K562 (cell line): ENCODE data around the gene CNOT10. TPM values are rescaled to one million over a fixed set of nuclear protein-coding genes. Genes with fewer than 3 reads are reported as not detected.
A peak's percentile ranks its signal among the peaks of the same experiment; 100 is the strongest.

Source experiments
- BCL6 ChIP-seq: fragments of 250-450 bp; sonication (Bioruptor Pico); IDR thresholded peaks from 2 replicates; pipeline ENCODE4 v1.4.0; 2020
- BCOR ChIP-seq: fragments of 450-650 bp; IDR thresholded peaks from 2 replicates; pipeline ENCODE4 v1.6.1; 2016
- CBFB ChIP-seq: sonication (generic); formaldehyde crosslinking; IDR thresholded peaks from 2 replicates; pipeline ENCODE4 v1.4.0; 2020; ENCODE audit warnings: mild to moderate bottlenecking, missing genetic modification reagents
- ETS2 ChIP-seq: IDR thresholded peaks from 2 replicates; pipeline ENCODE4 v1.6.1; 2016; ENCODE audit warnings: borderline replicate concordance, missing genetic modification characterization, mild to moderate bottlenecking, moderate library complexity, missing compliant biosample characterization; ENCODE audit not compliant: poor library complexity, severe bottlenecking
- PHTF2 ChIP-seq: fragments of 250-450 bp; sonication (Bioruptor Pico); IDR thresholded peaks from 2 replicates; pipeline ENCODE4 v1.5.0; 2021; ENCODE audit warnings: mild to moderate bottlenecking
- RFX5 ChIP-seq: IDR thresholded peaks from 2 replicates; pipeline ENCODE4 v1.6.1; 2011; ENCODE audit warnings: low read depth, mild to moderate bottlenecking, improper control_type of control experiment, low read length
- SMAD3 ChIP-seq: fragments of 450-650 bp; formaldehyde crosslinking; conservative IDR thresholded peaks from 2 replicates; pipeline ENCODE4 v1.4.0; 2020; ENCODE audit warnings: mild to moderate bottlenecking
- SMARCE1 ChIP-seq: fragments of 450-650 bp; IDR thresholded peaks from 2 replicates; pipeline ENCODE4 v1.7.1; 2016; ENCODE audit warnings: mild to moderate bottlenecking
- STAG1 ChIP-seq: sonication (generic); formaldehyde crosslinking; IDR thresholded peaks from 2 replicates; pipeline ENCODE4 v1.5.0; 2020; ENCODE audit warnings: missing genetic modification reagents, borderline replicate concordance
- ZNF146 ChIP-seq: IDR thresholded peaks from one replicate; pipeline ENCODE4 v1.6.1; 2018; ENCODE audit warnings: missing compliant biosample characterization; ENCODE audit not compliant: unreplicated experiment
- ZNF263 ChIP-seq: sonication (generic); formaldehyde crosslinking; IDR thresholded peaks from 2 replicates; pipeline ENCODE4 v1.8.0; 2022; ENCODE audit warnings: mild to moderate bottlenecking, missing genetic modification reagents, borderline replicate concordance
- ZNF778 ChIP-seq: fragments of 450-650 bp; formaldehyde crosslinking; IDR thresholded peaks from 2 replicates; pipeline ENCODE4 v1.4.0; 2020; ENCODE audit warnings: mild to moderate bottlenecking, moderate library complexity
- ZZZ3 ChIP-seq: fragments of 450-650 bp; IDR thresholded peaks from 2 replicates; pipeline ENCODE4 v1.6.1; 2016; ENCODE audit warnings: antibody characterized with exemption, mild to moderate bottlenecking, moderate library complexity
- polyA plus RNA-seq, 8 experiments: library from polyadenylated mRNA; depleted of rRNA in 4 of 8; stranded (reverse) in 5 of 8; unstranded in 3 of 8; fragments of >200 nt; fragmentation: Nextera tagmentation in 2 of 8; fragmentation: Illumina TruSeq in 1 of 8; extraction: Ambion mirVana in 2 of 8; extraction: Trizol in 1 of 8; gene quantifications; 2 replicates each; pipeline versions ENCODE4 v1.2.1 to v1.2.3, GENCODE V29; 2011 to 2014; ENCODE audit warnings: inconsistent platforms in 1 of 8, missing spikeins in 1 of 8
- total RNA-seq, 7 experiments: library from RNA; depleted of rRNA in 6 of 7; stranded (reverse); fragments of >200 nt in 6 of 7; fragmentation: Illumina TruSeq in 2 of 7; extraction: Trizol in 2 of 7; gene quantifications; 2 replicates each; pipeline versions ENCODE4 v1.2.1 to v1.2.3, GENCODE V29; 2011 to 2021; ENCODE audit warnings: low replicate concordance in 1 of 7
- TF ChIP-seq, protein P1 (sequence below), 2 experiments: fragments of 450-650 bp; IDR thresholded peaks; 2 replicates each; pipeline ENCODE4 v1.6.1; 2018; ENCODE audit warnings: mild to moderate bottlenecking in 2 of 2, low read depth in 1 of 2; ENCODE audit not compliant: partially characterized antibody in 2 of 2
- TF ChIP-seq, protein P2 (sequence below), 2 experiments: fragments of 450-650 bp in 1 of 2; IDR thresholded peaks; 2 replicates each; pipeline ENCODE4 v1.6.1; 2011 to 2017; ENCODE audit warnings: low read depth in 2 of 2, antibody characterized with exemption in 1 of 2, borderline replicate concordance in 1 of 2, low read length in 1 of 2, mild to moderate bottlenecking in 1 of 2, mixed read lengths in 1 of 2; ENCODE audit not compliant: control insufficient read depth in 1 of 2
- TF ChIP-seq, protein P3 (sequence below): sonication (generic); formaldehyde crosslinking; IDR thresholded peaks from 2 replicates; pipeline ENCODE4 v1.8.0; 2022; ENCODE audit warnings: missing genetic modification reagents, mild to moderate bottlenecking, borderline replicate concordance
- TF ChIP-seq, protein P4 (sequence below): fragments of 450-650 bp; formaldehyde crosslinking; IDR thresholded peaks from 2 replicates; pipeline ENCODE4 v1.4.0; 2022; ENCODE audit warnings: missing genetic modification characterization

The CNOT10 gene
- total and polyA plus RNA-seq, 9 of the 15 experiments (the other 6 are each of a cell fraction or from before 2014, with no cell fraction given) = 35.7 to 114 (median 81.9) TPM

DNA sequence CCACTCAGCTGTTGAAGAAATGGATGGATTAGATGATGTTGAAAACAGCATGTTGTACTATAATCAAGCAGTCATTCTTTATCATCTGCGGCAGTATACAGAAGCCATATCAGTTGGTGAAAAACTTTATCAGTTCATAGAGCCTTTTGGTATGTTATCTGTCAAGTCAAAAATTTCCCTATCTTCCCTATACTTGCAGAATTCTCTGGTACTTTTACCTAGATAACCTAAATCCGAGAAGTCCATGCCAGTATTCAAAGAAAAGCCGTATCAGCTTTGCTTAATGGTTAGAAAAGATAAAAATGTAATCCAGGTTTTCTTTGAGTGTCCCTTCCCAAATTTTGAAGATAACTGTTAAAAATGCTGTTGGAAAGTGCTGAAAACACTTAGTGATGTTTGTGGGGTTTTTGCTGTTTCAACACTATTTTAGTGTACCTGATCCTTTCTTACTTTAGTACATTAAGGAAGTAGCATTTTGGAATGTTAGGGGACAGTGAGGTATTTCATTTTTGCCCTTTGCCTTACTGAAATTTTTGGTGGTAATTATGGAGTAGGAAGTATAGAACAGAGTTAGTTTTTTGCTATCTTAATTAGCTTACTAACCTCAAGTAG is 23.8 kb downstream of the CNOT10 start (continued):
- TF ChIP-seq, protein P1, sequence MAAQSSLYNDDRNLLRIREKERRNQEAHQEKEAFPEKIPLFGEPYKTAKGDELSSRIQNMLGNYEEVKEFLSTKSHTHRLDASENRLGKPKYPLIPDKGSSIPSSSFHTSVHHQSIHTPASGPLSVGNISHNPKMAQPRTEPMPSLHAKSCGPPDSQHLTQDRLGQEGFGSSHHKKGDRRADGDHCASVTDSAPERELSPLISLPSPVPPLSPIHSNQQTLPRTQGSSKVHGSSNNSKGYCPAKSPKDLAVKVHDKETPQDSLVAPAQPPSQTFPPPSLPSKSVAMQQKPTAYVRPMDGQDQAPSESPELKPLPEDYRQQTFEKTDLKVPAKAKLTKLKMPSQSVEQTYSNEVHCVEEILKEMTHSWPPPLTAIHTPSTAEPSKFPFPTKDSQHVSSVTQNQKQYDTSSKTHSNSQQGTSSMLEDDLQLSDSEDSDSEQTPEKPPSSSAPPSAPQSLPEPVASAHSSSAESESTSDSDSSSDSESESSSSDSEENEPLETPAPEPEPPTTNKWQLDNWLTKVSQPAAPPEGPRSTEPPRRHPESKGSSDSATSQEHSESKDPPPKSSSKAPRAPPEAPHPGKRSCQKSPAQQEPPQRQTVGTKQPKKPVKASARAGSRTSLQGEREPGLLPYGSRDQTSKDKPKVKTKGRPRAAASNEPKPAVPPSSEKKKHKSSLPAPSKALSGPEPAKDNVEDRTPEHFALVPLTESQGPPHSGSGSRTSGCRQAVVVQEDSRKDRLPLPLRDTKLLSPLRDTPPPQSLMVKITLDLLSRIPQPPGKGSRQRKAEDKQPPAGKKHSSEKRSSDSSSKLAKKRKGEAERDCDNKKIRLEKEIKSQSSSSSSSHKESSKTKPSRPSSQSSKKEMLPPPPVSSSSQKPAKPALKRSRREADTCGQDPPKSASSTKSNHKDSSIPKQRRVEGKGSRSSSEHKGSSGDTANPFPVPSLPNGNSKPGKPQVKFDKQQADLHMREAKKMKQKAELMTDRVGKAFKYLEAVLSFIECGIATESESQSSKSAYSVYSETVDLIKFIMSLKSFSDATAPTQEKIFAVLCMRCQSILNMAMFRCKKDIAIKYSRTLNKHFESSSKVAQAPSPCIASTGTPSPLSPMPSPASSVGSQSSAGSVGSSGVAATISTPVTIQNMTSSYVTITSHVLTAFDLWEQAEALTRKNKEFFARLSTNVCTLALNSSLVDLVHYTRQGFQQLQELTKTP (IDR thresholded peaks at IDR 0.05; ENCODE audit: low read depth in 1 of 2, partially characterized antibody in 2 of 2) = peak in 1 of 2 experiments; percentile 33
- TF ChIP-seq ZNF778 (no peak), ZNF263 (CRISPR knock-in tag) (no peak), RFX5 (no peak), STAG1 (CRISPR knock-in tag) (no peak), ZNF146 (CRISPR knock-in tag) (no peak), SMARCE1 (peak; percentile 43; the same call in 1 of the 2 replicates), BCL6 (CRISPR knock-in tag) (no peak), BCOR (no peak), ETS2 (tag) (no peak), SMAD3 (CRISPR knock-in tag) (no peak), PHTF2 (CRISPR knock-in tag) (no peak), ZZZ3 (no peak), CBFB (CRISPR knock-in tag) (no peak)
- TF ChIP-seq, protein P2, sequence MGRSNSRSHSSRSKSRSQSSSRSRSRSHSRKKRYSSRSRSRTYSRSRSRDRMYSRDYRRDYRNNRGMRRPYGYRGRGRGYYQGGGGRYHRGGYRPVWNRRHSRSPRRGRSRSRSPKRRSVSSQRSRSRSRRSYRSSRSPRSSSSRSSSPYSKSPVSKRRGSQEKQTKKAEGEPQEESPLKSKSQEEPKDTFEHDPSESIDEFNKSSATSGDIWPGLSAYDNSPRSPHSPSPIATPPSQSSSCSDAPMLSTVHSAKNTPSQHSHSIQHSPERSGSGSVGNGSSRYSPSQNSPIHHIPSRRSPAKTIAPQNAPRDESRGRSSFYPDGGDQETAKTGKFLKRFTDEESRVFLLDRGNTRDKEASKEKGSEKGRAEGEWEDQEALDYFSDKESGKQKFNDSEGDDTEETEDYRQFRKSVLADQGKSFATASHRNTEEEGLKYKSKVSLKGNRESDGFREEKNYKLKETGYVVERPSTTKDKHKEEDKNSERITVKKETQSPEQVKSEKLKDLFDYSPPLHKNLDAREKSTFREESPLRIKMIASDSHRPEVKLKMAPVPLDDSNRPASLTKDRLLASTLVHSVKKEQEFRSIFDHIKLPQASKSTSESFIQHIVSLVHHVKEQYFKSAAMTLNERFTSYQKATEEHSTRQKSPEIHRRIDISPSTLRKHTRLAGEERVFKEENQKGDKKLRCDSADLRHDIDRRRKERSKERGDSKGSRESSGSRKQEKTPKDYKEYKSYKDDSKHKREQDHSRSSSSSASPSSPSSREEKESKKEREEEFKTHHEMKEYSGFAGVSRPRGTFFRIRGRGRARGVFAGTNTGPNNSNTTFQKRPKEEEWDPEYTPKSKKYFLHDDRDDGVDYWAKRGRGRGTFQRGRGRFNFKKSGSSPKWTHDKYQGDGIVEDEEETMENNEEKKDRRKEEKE (IDR thresholded peaks at IDR 0.05; ENCODE audit: borderline replicate concordance in 1 of 2, control insufficient read depth in 1 of 2, low read depth in 2 of 2, low read length in 1 of 2) = no peak
- TF ChIP-seq, protein P3, sequence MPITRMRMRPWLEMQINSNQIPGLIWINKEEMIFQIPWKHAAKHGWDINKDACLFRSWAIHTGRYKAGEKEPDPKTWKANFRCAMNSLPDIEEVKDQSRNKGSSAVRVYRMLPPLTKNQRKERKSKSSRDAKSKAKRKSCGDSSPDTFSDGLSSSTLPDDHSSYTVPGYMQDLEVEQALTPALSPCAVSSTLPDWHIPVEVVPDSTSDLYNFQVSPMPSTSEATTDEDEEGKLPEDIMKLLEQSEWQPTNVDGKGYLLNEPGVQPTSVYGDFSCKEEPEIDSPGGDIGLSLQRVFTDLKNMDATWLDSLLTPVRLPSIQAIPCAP (CRISPR knock-in tag) = no peak
- TF ChIP-seq, protein P4, sequence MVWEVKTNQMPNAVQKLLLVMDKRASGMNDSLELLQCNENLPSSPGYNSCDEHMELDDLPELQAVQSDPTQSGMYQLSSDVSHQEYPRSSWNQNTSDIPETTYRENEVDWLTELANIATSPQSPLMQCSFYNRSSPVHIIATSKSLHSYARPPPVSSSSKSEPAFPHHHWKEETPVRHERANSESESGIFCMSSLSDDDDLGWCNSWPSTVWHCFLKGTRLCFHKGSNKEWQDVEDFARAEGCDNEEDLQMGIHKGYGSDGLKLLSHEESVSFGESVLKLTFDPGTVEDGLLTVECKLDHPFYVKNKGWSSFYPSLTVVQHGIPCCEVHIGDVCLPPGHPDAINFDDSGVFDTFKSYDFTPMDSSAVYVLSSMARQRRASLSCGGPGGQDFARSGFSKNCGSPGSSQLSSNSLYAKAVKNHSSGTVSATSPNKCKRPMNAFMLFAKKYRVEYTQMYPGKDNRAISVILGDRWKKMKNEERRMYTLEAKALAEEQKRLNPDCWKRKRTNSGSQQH = no peak
